H1 (cell line): ENCODE measurements around the gene ZMYM2. TPM values are rescaled to one million over a fixed set of nuclear protein-coding genes. Genes with fewer than 3 reads are reported as not detected.

ENCODE experiments used
- CTCF ChIA-PET: fragments of 300-600 bp; sonication (Branson Sonifier 250); formaldehyde crosslinking; loops from one replicate; lab custom pipeline; 2021; ENCODE audit not compliant: partially characterized antibody; lab: Charles Lee
- POLR2A ChIA-PET: fragments of 300-600 bp; sonication (Branson Sonifier 250); formaldehyde crosslinking; loops from one replicate; lab custom pipeline; 2021; ENCODE audit warnings: inconsistent platforms; ENCODE audit not compliant: partially characterized antibody; lab: Charles Lee
- DNase-seq, 2 experiments: peaks; one replicate each; pipeline versions ENCODE4 v3.0.0 to v3.0.0-alpha.2; 2010 to 2022; ENCODE audit warnings: low spot score in 2 of 2, low read depth in 1 of 2, mixed read lengths in 1 of 2
- FAIRE-seq: peaks from 2 replicates; lab custom pipeline; 2011; peaks lifted over from hg19 to GRCh38; lab: Jason Lieb, UNC
- H2AFZ ChIP-seq: 2 replicates; pipeline ENCODE4 v1.8.1; 2012; ENCODE audit warnings: low read length, inconsistent platforms
- H2AK5ac ChIP-seq: 2 replicates; pipeline ENCODE4 v1.6.1; 2013; ENCODE audit warnings: low read depth, low read length
- H2BK120ac ChIP-seq: replicated peaks from 2 replicates; pipeline ENCODE3; 2013; ENCODE audit warnings: low read depth, low read length, inconsistent platforms
- H2BK12ac ChIP-seq: 2 replicates; pipeline ENCODE4 v1.6.1; 2013; ENCODE audit warnings: low read depth, low read length
- H2BK15ac ChIP-seq: 2 replicates; pipeline ENCODE4 v1.6.1; 2013; ENCODE audit warnings: low read length
- H2BK20ac ChIP-seq: 2 replicates; pipeline ENCODE4 v1.6.1; 2013; ENCODE audit warnings: low read length
- H2BK5ac ChIP-seq: 2 replicates; pipeline ENCODE4 v1.6.1; 2013; ENCODE audit warnings: low read depth, low read length
- H3K14ac ChIP-seq: 2 replicates; pipeline ENCODE4 v1.6.1; 2013; ENCODE audit warnings: inconsistent platforms; ENCODE audit not compliant: insufficient read length
- H3K18ac ChIP-seq: 2 replicates; pipeline ENCODE4 v1.6.1; 2013; ENCODE audit warnings: low read length; ENCODE audit errors: extremely low read depth
- H3K23ac ChIP-seq: 2 replicates; pipeline ENCODE4 v1.6.1; 2013; ENCODE audit warnings: inconsistent platforms; ENCODE audit not compliant: insufficient read length
- H3K23me2 ChIP-seq: 2 replicates; pipeline ENCODE4 v1.6.1; 2013; ENCODE audit warnings: low read depth, low read length
- H3K27ac ChIP-seq: 2 replicates; pipeline ENCODE4 v1.6.1; 2011; ENCODE audit warnings: low read depth, low read length, inconsistent platforms
- H3K27me3 ChIP-seq, 4 experiments: replicated peaks in 1 of 4; 1 replicate in 1 of 4; 2 replicates in 3 of 4; pipeline versions ENCODE4 v1.6.1 to v1.8.1; 2011 to 2013; ENCODE audit warnings: low read length in 3 of 4, mild to moderate bottlenecking in 3 of 4, inconsistent platforms in 2 of 4, mixed read lengths in 2 of 4, moderate library complexity in 1 of 4; ENCODE audit not compliant: control insufficient read depth in 3 of 4, insufficient read depth in 3 of 4; ENCODE audit errors: extremely low read depth in 1 of 4
- H3K36me3 ChIP-seq, 4 experiments: 2 replicates each; pipeline versions ENCODE4 v1.6.1 to v1.8.1; 2011 to 2013; ENCODE audit warnings: mild to moderate bottlenecking in 4 of 4, low read length in 3 of 4, moderate library complexity in 2 of 4, control low read depth in 1 of 4, inconsistent platforms in 1 of 4; ENCODE audit not compliant: insufficient read depth in 4 of 4, control insufficient read depth in 2 of 4
- H3K4ac ChIP-seq: replicated peaks from 2 replicates; pipeline ENCODE3; 2013; ENCODE audit warnings: low read length, low read depth, mixed read lengths, inconsistent platforms; ENCODE audit not compliant: insufficient read length
- H3K4me1 ChIP-seq, 4 experiments: replicated peaks in 1 of 4; 1 replicate in 1 of 4; 2 replicates in 3 of 4; pipeline versions ENCODE4 v1.6.1 to v1.8.1; 2011 to 2013; ENCODE audit warnings: low read length in 3 of 4, inconsistent platforms in 2 of 4, mixed read lengths in 1 of 4; ENCODE audit not compliant: insufficient read depth in 4 of 4, control insufficient read depth in 3 of 4
- H3K4me2 ChIP-seq, 2 experiments: 2 replicates each; pipeline versions ENCODE4 v1.6.1 to v1.8.1; 2011 to 2013; ENCODE audit warnings: low read depth in 2 of 2, low read length in 2 of 2, control low read depth in 1 of 2, inconsistent platforms in 1 of 2, mild to moderate bottlenecking in 1 of 2; ENCODE audit not compliant: insufficient read depth in 1 of 2
- H3K4me3 ChIP-seq, 4 experiments: fragments of 200-600, 300-600 bp in 1 of 4; sonication (generic), shearing (Covaris generic), sonication (Bioruptor Twin) in 1 of 4; 2 replicates each; pipeline versions ENCODE4 v1.5.1 to v1.8.1; 2011 to 2016; ENCODE audit warnings: low read length in 4 of 4, low read depth in 3 of 4, control low read depth in 2 of 4, inconsistent platforms in 2 of 4, mild to moderate bottlenecking in 2 of 4, mixed read lengths in 1 of 4, moderate library complexity in 1 of 4; ENCODE audit not compliant: insufficient read depth in 2 of 4; ENCODE audit errors: extremely low read depth in 1 of 4
- H3K56ac ChIP-seq: replicated peaks from 2 replicates; pipeline ENCODE3; 2013; ENCODE audit warnings: low read depth, mild to moderate bottlenecking, mixed read lengths, low read length, inconsistent platforms; ENCODE audit not compliant: insufficient read length
- H3K79me1 ChIP-seq: 2 replicates; pipeline ENCODE4 v1.6.1; 2013; ENCODE audit warnings: low read depth, low read length, control low read depth
- H3K79me2 ChIP-seq, 2 experiments: 2 replicates each; pipeline versions ENCODE4 v1.6.1 to v1.8.1; 2012 to 2013; ENCODE audit warnings: low read length in 2 of 2, mild to moderate bottlenecking in 2 of 2, inconsistent platforms in 1 of 2; ENCODE audit not compliant: insufficient read depth in 2 of 2, control insufficient read depth in 1 of 2
- H3K9ac ChIP-seq, 4 experiments: replicated peaks in 1 of 4; 1 replicate in 1 of 4; 2 replicates in 3 of 4; pipeline versions ENCODE4 v1.6.1 to v1.8.1; 2011 to 2013; ENCODE audit warnings: low read depth in 3 of 4, low read length in 3 of 4, control low read depth in 2 of 4, mild to moderate bottlenecking in 2 of 4, moderate library complexity in 2 of 4, inconsistent platforms in 1 of 4; ENCODE audit errors: extremely low read depth in 1 of 4
- H3K9me3 ChIP-seq, 2 experiments: 2 replicates each; pipeline versions ENCODE4 v1.6.1 to v1.8.1; 2012 to 2013; ENCODE audit warnings: mild to moderate bottlenecking in 2 of 2, moderate library complexity in 2 of 2, control low read depth in 1 of 2, inconsistent platforms in 1 of 2, low read depth in 1 of 2, low read length in 1 of 2, mixed read lengths in 1 of 2; ENCODE audit not compliant: insufficient read depth in 2 of 2
- H4K20me1 ChIP-seq, 2 experiments: replicated peaks in 1 of 2; 2 replicates each; pipeline versions ENCODE3 to v1.8.1; 2011 to 2013; ENCODE audit warnings: inconsistent platforms in 2 of 2, low read length in 2 of 2, mild to moderate bottlenecking in 1 of 2; ENCODE audit not compliant: insufficient read depth in 2 of 2, control insufficient read depth in 1 of 2
- H4K5ac ChIP-seq: 2 replicates; pipeline ENCODE4 v1.6.1; 2013; ENCODE audit warnings: low read length, low read depth, mixed read lengths, inconsistent platforms; ENCODE audit not compliant: insufficient read length
- H4K8ac ChIP-seq: 2 replicates; pipeline ENCODE4 v1.8.0; 2013; ENCODE audit warnings: mild to moderate bottlenecking, moderate library complexity, low read length, inconsistent platforms; ENCODE audit not compliant: insufficient read depth; ENCODE audit errors: extremely low read depth
- H4K91ac ChIP-seq: replicated peaks from 2 replicates; pipeline ENCODE3; 2013; ENCODE audit warnings: low read length, mixed read lengths, inconsistent platforms; ENCODE audit not compliant: insufficient read length
- BACH1 ChIP-seq: IDR thresholded peaks from 2 replicates; pipeline ENCODE4 v1.6.1; 2012; ENCODE audit warnings: low read length, improper control_type of control experiment
- CBX8 ChIP-seq: fragments of 300-800, 300-1000 bp; sonication (generic); IDR thresholded peaks from 2 replicates; pipeline ENCODE4 v1.7.1; 2016; ENCODE audit warnings: low read depth, low read length, borderline replicate concordance
- CHD2 ChIP-seq: IDR thresholded peaks from 2 replicates; pipeline ENCODE4 v1.6.1; 2012; ENCODE audit warnings: low read length, improper control_type of control experiment
- FOSL1 ChIP-seq: IDR thresholded peaks from 2 replicates; pipeline ENCODE4 v1.6.1; 2011; ENCODE audit warnings: mild to moderate bottlenecking, low read depth, low read length, moderate library complexity; ENCODE audit not compliant: insufficient read depth
- GTF2F1 ChIP-seq: IDR thresholded peaks from 2 replicates; pipeline ENCODE4 v1.6.1; 2012; ENCODE audit warnings: low read depth, low read length, improper control_type of control experiment, borderline replicate concordance
- KDM1A ChIP-seq: fragments of 200-600, 300-600 bp; sonication (generic); IDR thresholded peaks from 2 replicates; pipeline ENCODE4 v1.7.1; 2016; ENCODE audit warnings: mild to moderate bottlenecking, low read length, borderline replicate concordance
- NANOG ChIP-seq: IDR thresholded peaks from 2 replicates; pipeline ENCODE4 v1.6.1; 2011; ENCODE audit warnings: low read length, low read depth, mild to moderate bottlenecking, inconsistent platforms; ENCODE audit not compliant: insufficient read depth, poor library complexity, severe bottlenecking
- POLR2A ChIP-seq, 2 experiments: IDR thresholded peaks; 1 replicate in 1 of 2; 2 replicates in 1 of 2; pipeline ENCODE4 v1.6.1; 2011; ENCODE audit warnings: low read depth in 2 of 2, low read length in 2 of 2, mild to moderate bottlenecking in 2 of 2; ENCODE audit errors: control extremely low read depth in 1 of 2
- RBBP5 ChIP-seq: IDR thresholded peaks from 2 replicates; pipeline ENCODE4 v1.7.1; 2012; ENCODE audit warnings: low read depth, mild to moderate bottlenecking, inconsistent platforms, low read length, moderate library complexity, borderline replicate concordance
- RNF2 ChIP-seq: fragments of 200-900, 300-1000 bp; sonication (generic); IDR thresholded peaks from 2 replicates; pipeline ENCODE4 v1.7.1; 2016; ENCODE audit warnings: borderline replicate concordance, low read depth, mild to moderate bottlenecking, antibody characterized with exemption, low read length; ENCODE audit not compliant: poor library complexity, severe bottlenecking; ENCODE audit errors: missing control alignments
- SAP30 ChIP-seq: fragments of 300-600 bp; sonication (generic); IDR thresholded peaks from 2 replicates; pipeline ENCODE4 v1.7.1; 2012; ENCODE audit warnings: low read length, moderate library complexity, mild to moderate bottlenecking, inconsistent platforms; ENCODE audit not compliant: insufficient read depth, insufficient replicate concordance
- SP2 ChIP-seq: IDR thresholded peaks from 2 replicates; pipeline ENCODE4 v1.6.1; 2012; ENCODE audit warnings: mild to moderate bottlenecking, low read length, inconsistent platforms
- TCF12 ChIP-seq: IDR thresholded peaks from 2 replicates; pipeline ENCODE4 v1.6.1; 2011; ENCODE audit warnings: low read depth, mild to moderate bottlenecking, low read length
- YY1 ChIP-seq: IDR thresholded peaks from 2 replicates; pipeline ENCODE4 v1.6.1; 2011; ENCODE audit warnings: low read depth, mild to moderate bottlenecking, low read length
- WGBS, 2 experiments: shearing (Covaris generic) in 1 of 2; methylation state at CpG; one replicate each; pipeline versions ENCODE4 v1.1.6 to v1.1.7; 2013 to 2015; ENCODE audit warnings: low lambda C conversion rate in 2 of 2, mixed read lengths in 2 of 2, inconsistent platforms in 1 of 2, low coverage in 1 of 2, missing lambda C conversion rate in 1 of 2; ENCODE audit not compliant: insufficient replicate concordance in 2 of 2, insufficient coverage in 1 of 2, insufficient read length in 1 of 2; ENCODE audit errors: extremely low coverage in 1 of 2, missing lambda C conversion rate in 1 of 2; 5-methylcytosine and 5-hydroxymethylcytosine counted together
- polyA plus RNA-seq, 7 experiments: library from polyadenylated mRNA; depleted of rRNA in 3 of 7; stranded (reverse) in 5 of 7; unstranded in 2 of 7; fragments of >200 nt in 5 of 7; fragments of 200-250 nt in 2 of 7; gene quantifications; 1 replicate in 5 of 7; 2 replicates in 1 of 7; 4 replicates in 1 of 7; pipeline versions ENCODE4 v1.2.1 to v1.2.3, GENCODE V29; 2011 to 2013; ENCODE audit warnings: missing spikeins in 2 of 7, mixed read lengths in 2 of 7
- total RNA-seq: library from RNA; stranded (reverse); fragmentation: NEBNext Ultra II Directional; extraction: Animal tissue kit (Norgen Biotek cat#: 25700); gene quantifications from 2 replicates; pipeline ENCODE4 v1.2.1, GENCODE V29; 2021

ZMYM2 gene
- total and polyA plus RNA-seq, 2 of the 8 experiments (the other 6 are each of a cell fraction or from before 2014, with no cell fraction given): 41.2 to 159 TPM

DNA sequence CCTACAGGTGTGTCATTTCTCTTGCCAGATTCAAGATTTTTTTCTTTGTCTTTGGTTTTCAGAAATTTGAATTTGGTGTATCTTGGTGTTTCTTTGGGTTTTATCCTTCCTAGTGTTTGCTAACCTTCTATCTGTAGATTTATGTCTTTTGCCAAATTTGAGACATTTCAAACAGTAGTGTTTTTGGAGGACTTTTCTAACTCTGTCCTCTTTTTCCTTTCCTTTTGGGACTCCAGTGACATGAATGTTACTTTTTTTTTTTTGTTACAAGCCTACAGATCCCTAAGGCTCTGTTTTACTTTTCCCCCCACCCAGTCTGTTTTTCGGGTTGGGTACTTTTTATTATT lies 58.8 kb downstream of the ZMYM2 start:
- WGBS, 2 experiments: 75% methylated on average over 1 of the region's 1 CpG; no CpG with 5 or more reads in 1 of the 2 experiments
- H3K4me1 ChIP-seq: no peaks in the 10 kb centered on the region
- peaks cover 2% of the 10 kb centered on the region; the same call in 1 of the 2 replicates for H3K79me1 ChIP-seq
- H2BK120ac ChIP-seq: no peak overlapping the region
- peaks cover 2 to 14% of the 10 kb centered on the region in 2 experiments for H4K20me1 ChIP-seq
- no peak overlapping the region for H2AFZ ChIP-seq
- H3K9me3 ChIP-seq: no peaks in the 10 kb centered on the region
- H3K4me3 ChIP-seq: no peak overlapping the region
- peaks cover 0 to 63% of the 10 kb centered on the region in 2 experiments; a peak in 3 of 4 replicates for H3K79me2 ChIP-seq
- no peak overlapping the region for H3K56ac ChIP-seq
- H2BK20ac ChIP-seq: no peak overlapping the region
- no peaks in the 10 kb centered on the region for H3K23me2 ChIP-seq
- no peak overlapping the region for H2BK15ac ChIP-seq
- H3K18ac ChIP-seq: no peak overlapping the region
- H3K4me2 ChIP-seq: no peak overlapping the region
- H3K36me3 ChIP-seq: peaks cover 0 to 31% (median 9%) of the 10 kb centered on the region in 4 experiments; a peak in 3 of 8 replicates
- DNase-seq (no peak), FAIRE-seq (no peak)
- H4K5ac ChIP-seq: no peak overlapping the region
- no peak overlapping the region for H4K8ac ChIP-seq
- TF ChIP-seq KDM1A (no peak), GTF2F1 (no peak), SAP30 (no peak), YY1 (no peak), SP2 (no peak), FOSL1 (no peak), CBX8 (no peak), RNF2 (no peak), RBBP5 (no peak), NANOG (no peak), BACH1 (no peak), POLR2A (IDR thresholded peaks at IDR 0.05; ENCODE audit: control extremely low read depth in 1 of 2, low read depth in 2 of 2, low read length in 2 of 2) (no peak), CHD2 (no peak), TCF12 (no peak)
- no peak overlapping the region for H3K4ac ChIP-seq
- no peak overlapping the region for H3K23ac ChIP-seq
- H2BK12ac ChIP-seq: no peak overlapping the region
- H3K27ac ChIP-seq: no peak overlapping the region
- no peak overlapping the region for H2AK5ac ChIP-seq
- CTCF ChIA-PET: no interaction called here
- POLR2A ChIA-PET: no interaction called here
- no peaks in the 10 kb centered on the region for H3K27me3 ChIP-seq
- no peak overlapping the region for H4K91ac ChIP-seq
- H3K14ac ChIP-seq: no peak overlapping the region
- no peak overlapping the region for H2BK5ac ChIP-seq
- no peak overlapping the region for H3K9ac ChIP-seq
